ENCODE measurements around the gene FXYD4.

The FXYD4 gene

DNA sequence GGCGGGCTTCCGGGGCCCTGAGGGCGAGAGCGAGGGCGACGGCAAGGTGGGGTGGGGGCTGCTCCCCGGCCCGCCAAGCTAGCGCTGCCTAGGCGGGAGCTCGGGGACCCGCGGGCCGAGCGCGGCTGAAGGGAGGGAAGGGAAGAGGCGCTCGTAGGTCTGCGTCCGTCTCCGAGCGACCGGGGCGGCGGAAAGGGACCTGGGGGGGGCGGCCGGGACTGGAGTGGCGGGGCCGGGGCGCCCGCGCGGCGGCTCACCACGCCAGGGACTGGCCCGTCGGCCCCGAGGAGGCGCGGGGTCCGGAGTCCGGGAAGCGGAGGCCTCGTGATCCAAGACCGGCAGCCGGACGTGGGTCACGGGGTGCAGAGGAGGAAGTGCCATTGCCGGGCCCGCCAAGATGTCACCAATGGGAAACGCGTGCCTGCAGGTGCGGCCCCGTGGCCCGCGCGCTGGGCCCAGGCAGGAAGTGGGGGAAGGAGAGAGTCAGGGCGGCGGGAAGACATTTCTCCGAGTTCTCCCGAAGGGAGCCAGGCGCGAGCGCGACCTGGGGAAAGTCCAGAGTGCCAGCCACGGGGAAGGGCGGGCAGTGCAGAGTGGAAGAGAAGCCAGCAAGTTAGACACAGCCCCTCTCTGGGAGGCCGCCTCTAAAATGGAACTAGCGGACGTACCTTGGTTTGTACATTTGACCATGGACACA is 25.6 kb downstream of the FXYD4 start:
- peak; percentile 62 for DNase-seq

DNA sequence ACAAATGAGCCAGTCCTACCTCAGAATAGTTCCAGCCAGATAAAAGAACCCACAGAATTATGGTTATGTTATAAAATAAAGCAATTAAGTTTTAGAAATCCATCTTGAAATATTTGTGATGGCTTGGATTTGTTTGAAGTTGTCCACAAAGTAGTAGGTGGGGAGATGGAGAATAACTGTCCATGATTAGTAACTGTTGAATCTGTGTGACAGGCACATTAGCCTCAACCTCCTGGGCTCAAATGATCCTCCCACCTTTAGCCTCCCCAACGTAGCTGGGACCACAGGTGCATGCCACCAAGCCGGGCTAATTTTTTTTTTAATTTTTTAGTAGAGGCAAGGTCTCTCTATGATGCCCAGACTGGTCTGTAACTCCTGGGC is 27.5 kb downstream of the FXYD4 start:
- DNase-seq, result no peak

DNA sequence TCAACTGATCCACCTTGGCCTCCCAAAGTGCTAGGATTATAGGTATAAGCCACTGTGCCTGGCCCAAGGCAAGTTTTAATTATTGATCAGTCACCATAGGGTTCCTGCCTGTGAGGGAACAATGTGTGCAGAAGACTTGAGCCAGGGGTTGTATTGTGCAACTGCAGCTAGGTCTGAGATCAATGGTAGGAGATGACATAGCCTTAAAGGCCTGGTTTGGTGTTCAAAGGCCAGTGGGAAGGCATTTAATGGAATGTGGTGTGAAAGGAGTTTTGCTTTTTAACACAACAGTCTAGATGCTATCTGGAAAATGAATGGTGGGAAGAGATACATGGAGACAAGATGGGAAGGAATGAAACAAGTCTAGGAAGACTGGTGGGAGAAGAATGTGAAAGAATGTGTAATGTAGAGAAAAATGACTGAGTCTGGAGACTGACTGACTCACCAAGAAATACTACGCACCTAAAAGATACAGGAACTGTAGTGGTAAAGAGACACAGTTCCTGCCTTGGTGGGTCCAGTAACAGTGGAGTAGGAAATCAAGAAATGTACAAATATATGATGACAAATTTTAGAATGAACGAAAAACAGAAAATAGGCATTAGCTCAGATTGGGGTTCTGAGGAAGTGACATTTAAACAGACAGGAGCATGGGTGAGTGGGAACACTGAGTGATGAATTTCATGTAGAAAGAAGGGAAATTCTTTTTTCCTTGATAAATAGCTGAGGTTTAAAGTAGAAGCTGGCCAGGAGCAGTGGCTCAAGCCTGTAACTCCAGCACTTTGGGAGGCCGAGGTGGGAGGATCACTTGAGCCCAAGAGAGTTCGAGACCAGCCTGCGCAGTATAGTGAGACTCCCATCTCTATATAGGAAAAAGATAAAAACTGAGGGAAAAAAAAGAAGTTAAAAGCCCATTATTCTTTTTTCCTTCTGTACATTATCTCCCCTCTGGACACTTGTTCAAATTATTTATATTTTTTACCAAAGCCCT is 28.2 kb downstream of the FXYD4 start:
- no peak for DNase-seq

DNA sequence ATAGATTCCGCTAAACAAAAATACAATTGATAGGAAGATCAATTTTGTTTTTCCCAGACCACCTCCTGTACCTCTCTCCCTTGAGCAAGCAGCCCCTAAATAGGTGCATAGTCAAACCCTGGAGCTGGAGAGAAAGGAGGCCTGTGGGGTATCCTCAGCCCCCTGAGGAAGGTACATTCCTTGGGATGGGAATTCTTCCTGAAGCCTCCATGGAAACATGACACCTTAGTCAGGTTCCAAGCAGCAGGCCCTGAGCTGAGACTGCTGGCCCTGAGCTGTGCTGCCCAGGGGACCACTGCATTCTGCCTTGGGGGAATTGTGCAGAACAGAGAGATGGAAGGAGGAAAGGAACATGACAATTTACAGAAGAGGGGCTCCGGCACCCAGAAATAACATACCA is 30.2 kb downstream of the FXYD4 start:
- DNase-seq, result no peak

DNA sequence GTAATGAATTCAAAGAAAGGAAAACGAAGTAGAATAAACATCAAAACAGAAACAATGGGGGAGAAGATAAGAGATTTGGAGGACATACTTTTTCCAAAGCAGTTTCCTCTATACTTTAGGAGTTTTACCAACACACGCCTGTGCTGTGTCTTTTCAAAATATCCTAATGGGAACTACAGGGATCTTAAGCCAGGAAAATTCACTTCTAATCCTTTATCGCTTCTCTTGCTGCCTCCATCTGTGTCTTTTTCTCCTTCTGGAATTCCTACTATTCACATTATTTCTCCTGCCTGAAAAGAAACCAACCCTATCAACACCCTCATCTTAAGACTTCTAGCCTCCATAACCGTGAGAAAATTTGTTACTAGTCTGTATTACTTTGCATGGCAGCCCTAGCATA is 30.7 kb downstream of the FXYD4 start:
- DNase-seq, result no peak

DNA sequence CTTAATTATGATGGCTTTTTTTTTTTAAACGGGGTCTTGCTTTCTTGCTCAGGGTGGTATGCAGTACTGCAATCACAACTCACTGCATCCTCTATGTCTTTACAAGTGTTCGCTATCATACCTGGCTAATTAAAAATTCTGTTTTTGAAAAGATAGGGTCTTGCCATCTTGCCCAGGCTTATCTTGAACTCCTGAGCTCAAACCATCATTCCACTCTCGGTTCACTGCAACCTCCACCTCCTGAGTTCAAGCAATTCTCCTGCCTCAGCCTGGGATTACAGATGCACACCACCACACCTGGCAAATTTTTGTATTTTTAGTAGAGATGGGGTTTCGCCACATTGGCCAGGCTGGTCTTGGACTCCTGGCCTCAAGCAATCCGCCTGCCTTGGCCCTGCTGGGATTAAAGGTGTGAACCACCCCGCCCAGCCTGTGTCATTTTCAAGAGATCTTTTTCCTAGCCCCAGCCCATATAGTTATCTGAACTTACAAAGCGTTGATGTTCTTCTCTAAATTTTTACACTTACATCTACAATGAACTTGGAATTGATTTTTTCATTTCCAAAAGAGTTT is 31.5 kb downstream of the FXYD4 start:
- DNase-seq, result no peak

DNA sequence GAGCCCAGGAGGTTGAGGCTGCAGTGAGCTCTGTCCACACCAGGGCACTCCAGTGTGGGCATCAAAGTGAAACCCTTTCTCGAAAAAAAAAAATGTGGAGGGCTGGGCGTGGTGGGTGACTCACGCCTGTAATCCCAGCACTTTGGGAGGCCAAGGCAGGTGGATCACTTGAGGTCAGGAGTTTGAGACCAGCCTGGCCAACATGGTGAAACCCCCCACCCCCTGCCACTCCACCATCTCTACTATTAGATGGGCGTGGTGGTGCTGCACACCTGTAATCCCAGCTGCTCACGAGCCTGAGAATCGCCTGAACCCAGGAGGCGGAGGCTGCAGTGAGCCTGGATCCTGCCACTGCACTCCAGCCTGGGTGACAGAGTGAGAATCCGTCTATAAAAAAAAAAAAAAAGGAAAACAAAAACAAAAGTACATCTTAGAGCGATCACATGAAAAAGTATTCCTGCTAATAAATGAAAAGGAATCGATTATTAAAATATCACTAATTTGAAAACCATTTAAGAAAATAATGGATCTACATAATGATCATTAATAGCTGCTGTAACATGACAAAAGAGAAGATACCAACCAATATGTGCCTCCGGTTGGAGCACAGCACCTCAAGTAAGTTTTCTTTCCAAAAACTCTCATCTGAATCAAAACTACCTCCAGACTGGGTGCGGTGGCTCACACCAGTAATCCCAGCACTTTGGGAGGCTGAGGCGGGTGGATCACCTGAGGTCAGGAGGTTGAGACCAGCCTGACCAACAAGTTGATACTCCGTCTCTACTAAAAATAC is 32.7 kb downstream of the FXYD4 start:
- DNase-seq, result no peak

DNA sequence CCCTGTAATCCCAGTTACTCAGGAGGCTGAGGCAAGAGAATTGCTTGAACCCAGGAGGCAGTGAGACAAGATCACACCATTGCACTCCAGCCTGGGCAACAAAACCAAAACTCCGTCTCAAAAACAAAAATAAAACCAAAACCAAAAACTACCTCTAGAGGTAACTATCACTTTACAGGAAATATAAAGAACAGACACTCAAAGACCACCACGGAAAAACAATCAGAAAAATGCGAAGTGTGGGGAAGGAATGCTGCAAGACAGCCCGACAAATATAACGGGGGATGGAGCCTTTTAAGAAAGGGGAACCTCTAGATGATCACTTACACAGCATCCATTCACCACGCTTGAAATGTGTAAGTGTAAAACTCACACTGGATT is 33.3 kb downstream of the FXYD4 start:
- no peak for DNase-seq

DNA sequence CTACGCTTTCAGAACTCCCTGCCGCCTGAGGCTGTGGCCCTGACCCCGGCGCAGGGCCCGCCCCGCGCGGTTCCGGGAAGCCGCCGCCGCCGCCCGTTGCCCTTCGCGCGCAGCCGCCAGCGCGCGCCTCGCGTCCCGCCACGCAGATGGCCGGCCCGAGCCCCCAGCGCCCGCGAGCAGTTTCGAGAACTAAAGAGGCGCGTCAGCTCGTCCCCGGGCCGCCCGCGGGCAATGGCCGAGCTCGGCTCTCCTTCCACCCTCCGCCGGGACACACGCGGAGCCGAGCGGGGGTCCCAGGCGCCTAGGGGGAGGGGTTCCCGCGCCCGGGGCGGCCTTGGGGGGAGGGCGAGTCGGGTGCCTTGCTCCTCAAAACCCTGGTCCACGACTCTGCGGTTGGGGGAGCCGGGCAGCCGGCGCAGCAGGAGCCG is 35.7 kb downstream of the FXYD4 start:
- peak; percentile 46 for DNase-seq

DNA sequence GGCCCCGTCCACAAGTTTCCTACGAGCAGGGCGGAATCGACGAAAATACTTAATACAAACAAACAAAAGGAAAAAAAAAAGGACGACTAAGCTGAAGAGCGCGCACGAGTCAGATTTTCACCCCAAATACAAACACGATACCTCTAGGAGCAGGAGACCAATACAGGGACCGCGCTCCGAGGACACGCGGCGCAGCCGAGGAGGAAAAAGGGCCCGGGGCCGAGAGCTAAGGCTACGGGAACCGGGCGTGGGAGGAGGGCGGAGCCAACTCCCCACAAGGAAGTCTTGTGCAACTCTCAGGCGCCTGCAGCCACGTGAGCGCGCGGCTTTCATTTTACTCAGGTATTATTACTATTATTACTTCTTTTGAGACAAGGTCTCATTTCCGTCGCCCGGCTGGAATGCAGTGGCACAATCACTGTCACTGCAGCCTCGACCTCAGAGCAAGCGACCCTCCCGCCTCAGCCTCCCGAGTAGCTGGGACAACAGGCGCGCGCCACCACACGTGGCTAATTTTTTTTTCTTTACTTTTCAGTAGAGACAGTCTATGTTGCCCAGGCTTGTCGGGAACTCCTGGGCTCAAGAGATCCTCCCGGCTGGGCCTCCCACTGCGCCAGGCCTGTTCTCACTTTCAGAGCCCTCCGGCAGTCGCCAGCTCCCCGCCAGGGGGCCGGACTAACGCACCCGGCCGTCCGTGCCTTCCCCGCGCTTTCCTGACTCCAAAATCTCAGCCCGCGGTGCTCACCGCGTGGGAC is 36.3 kb downstream of the FXYD4 start:
- DNase-seq, result peak; percentile 74

DNA sequence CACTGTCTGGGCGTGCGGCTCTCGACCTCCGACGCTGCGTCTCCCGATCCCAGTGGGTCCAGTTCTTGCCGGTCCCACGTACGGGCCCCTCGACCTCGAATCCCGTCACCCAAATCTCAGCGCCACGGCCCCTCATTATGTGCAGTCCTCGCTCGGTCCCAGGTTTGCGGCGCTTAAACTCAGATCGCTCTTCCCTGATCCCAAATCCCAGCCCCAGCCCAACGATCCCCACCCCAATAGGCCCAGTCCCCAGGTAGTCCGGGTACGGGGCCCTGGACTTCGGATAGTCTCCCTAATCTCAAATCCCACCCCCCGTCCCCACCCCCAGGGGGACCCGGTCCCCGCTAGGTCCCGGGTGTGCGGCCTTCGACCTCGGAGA is 36.9 kb downstream of the FXYD4 start:
- no peak for DNase-seq

DNA sequence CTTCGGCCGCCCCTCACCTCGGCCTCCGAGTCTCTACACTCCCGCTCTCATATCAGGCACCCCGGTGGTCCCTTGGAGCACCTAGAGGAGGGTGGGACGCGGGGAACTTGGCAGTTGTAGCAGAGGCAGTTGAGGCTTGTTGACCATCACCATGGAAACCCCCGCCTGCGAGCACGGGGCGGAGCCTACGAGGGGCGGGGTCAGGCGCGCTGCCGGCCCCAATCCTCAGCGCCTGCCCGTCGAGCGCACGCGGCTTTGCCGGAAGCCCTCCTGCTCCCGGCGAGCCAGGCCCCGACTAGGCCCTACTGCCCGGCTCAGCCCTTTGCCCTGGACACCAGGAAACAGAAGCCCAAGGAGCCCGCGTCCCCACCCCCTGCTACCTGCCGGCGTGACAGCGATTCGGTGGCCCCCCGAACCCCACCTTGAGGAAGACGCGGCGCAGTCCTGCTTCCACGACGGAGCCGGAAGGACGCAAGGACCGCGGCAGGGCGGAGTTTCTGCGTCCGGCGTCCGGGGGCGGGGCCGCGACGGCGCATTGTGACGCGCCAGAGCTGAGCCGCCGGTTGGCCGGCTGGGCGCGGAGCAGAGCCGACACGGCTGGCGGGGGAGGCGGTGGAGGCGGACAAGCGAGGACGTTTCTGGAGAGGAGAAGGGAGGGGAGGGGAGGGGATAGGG is 37.4 kb downstream of the FXYD4 start, which contains the start of gene HNRNPF:
TSS of gene HNRNPF (minus strand) at position 477 of the 675 bp plus-strand sequence. CDS start 21,302 bp downstream, outside the sequence.
- peak; percentile 91 for DNase-seq

DNA sequence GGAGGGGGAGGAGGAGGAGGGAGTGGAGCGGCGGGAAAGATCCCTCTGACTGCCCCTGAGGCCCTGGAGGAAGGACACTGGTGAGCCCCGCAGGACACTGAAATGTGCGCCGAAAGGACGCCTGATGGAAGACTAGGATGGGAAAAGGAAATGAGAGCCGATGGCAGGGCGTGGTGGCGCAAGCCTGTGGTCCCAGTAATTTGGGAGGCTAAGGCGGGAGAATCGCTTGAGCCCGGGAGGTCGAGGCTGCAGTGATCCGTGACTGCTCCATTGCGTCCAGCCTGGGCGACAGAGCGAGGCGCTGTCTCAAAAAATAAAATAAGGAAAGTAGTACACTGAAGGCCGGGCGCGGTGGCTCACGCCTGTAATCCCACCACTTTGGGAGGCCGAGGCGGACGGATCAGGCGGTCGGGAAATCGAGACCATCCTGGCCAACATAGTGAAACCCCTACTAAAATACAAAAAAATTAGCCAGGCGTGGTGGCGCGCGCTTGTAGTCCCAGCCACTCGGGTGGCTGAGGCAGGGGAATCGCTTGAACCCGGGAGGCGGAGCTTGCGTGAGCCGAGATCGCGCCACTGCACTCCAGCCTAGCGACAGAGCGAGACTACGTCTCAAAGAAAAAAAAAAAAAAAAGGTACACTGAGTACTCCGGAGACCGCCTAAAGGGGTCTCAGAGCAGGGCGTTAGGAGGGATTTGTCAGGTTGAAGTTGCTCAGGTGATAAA is 38.1 kb downstream of the FXYD4 start:
- peak; percentile 52 for DNase-seq

DNA sequence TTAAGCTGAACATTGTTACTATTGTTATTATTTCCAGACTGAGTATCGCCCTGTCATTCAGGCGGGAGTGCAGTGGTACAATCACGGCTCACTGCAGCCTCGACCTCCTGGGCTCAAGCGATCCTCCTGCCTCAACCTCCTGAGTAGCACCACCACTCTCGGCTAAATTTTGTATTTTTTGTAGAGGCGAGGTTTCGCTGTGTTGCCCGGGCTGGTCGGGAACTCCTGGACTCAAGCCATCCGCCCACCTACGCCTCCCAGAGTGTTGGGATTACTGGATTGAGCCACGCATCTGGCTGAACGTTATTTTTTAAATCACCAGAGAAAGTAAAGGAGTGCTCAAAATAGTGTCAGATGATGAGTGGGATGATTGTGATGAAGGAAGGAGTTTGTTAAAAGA is 38.9 kb downstream of the FXYD4 start:
- DNase-seq, result no peak

DNA sequence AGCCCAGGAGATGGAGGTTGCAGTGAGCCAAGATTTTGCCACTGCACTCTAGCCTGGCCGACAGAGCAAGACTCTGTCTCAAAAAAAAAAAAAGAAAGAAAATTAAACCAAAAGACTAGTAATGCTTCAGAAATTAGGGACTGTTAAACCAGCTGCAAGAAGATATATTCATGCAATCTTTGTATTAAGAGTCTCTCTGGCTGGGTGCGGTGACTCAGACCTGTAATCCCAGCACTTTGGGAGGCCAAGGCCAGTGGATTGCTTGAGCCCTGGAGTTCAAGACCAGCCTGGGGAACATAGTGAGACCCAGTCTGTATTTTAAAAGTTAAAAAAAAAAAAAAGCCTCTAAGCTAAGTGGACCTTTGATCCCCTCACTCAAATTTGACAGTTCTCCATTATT is 40.1 kb downstream of the FXYD4 start:
- DNase-seq, result no peak

DNA sequence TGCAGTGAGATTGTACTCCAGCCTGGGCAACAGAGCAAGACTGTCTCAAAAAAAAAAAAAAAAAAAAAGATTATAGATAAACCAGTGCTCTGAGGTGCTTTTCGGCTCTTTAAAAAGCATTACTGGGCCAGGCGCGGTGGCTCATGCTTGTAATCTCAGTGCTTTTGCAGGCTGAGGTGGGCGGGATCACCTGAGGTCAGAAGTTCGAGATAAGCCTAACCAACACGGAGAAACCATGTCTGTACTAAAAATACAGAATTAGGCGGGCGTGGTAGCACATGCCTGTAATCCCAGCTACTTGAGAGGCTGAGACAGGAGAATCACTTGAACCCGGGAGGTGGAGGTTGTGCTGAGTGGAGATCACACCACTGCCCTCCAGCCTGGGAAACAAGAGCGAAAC is 44.1 kb downstream of the FXYD4 start:
- no peak for DNase-seq

DNA sequence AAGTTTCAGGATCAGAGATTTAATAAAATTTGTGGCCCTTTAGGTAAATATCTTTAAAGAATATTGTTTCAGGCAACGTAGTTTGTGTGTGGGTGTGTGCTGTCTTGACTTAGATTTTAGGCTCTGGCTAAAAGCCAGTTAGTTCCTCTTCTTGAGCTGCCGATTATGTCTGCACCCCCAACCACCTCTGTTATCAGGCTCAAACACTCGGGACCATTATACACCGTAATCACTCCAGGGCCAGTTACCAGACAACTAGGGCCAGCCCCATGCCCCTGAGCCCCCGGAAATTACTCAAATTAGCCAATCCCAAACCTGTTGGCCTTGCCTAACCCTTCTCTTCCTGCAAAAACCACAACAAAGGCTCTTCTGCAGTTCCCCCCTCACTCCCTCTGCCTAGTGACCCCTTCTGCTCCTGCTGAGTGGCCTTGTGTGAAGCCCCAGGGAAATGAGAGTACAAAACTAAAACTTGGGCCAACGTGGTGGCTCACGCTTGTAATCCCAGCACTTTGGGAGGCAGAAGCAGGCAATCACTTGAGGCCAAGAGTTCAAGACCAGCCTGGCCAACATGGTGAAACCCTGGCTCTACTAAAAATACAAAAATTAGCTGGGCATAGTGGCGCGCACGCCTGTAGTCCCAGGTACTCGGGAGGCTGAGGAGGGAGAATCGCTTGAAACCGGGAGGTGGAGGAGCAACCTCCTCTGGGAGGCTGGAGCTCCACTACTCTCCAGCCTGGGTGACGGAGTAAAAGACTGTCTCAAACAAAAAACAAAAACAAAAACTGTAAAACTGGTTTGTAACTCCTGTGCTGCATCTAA is 46.7 kb downstream of the FXYD4 start:
- no peak for DNase-seq

DNA sequence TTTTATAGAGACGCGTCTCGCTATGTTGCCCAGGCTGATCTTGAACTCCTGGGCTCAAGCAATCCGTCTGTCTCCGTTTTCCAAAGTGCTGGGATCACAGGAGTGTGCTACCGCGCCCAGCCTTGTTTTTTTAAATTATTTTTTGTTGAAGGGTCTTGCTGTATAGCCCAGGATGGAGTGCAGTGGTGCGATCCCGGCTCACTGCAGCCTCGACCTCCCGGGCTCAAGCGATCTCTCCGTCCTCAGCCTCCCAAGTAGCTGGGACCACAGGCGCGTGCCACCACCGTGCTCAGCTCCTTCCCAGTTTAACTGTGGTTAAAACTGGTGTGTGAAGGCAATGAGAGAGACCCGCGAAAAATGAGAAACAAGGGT is 48.5 kb downstream of the FXYD4 start:
- DNase-seq, result no peak

DNA sequence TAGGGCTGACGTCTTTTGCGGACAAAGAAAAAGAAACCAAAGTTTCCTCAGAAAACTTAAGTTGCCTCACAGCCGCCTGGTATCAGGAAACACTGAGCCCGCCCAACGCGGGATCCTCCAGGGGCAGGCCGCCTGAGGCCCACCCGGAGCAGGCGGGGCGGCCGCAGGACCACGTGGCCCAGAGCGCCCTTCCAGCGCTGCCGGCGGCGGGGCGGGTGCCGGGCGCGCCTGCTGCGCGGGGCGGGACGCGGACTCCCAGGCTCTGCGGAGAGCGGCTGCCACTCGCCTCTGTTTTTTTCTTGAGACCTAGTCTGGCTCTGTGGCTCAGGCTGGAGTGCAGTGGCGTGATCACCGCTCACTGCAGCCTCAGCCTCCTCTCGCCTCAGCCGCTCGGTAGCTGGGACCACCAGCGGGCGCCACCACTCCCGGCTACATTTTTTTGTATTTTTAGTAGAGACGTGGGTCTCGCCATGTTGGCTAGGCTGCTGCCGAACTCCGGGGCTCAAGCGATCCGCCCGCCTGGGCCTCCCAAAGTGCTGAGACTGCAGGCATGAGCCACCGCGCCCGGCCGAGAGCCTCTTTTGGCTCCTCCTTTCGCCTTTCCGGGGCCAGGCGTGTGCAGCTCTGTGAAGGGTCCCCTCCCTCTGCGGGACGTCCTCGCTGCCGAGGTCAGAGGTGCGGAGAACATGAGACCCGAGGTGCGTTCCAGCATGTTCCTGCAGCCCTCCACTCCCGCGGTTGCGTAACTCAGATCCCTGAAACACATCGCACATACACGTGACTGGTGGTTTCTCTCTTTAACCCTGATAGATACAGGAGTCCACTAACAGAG is 49.1 kb downstream of the FXYD4 start:
- DNase-seq, result peak; percentile 71

Data from T-helper 9 cell (primary cell).